Measurements from ENCODE around the gene CCDC66. TPM values are rescaled to one million over a fixed set of nuclear protein-coding genes. Genes with fewer than 3 reads are reported as not detected.
"Not testable (repeated sequence)": the region's sequence is repeated elsewhere in the genome, so short reads cannot be mapped to it uniquely, and the experiment has no call there.

Gene CCDC66
- 14.8 TPM for polyA plus RNA-seq (2012; ENCODE audit: missing spikeins)

DNA sequence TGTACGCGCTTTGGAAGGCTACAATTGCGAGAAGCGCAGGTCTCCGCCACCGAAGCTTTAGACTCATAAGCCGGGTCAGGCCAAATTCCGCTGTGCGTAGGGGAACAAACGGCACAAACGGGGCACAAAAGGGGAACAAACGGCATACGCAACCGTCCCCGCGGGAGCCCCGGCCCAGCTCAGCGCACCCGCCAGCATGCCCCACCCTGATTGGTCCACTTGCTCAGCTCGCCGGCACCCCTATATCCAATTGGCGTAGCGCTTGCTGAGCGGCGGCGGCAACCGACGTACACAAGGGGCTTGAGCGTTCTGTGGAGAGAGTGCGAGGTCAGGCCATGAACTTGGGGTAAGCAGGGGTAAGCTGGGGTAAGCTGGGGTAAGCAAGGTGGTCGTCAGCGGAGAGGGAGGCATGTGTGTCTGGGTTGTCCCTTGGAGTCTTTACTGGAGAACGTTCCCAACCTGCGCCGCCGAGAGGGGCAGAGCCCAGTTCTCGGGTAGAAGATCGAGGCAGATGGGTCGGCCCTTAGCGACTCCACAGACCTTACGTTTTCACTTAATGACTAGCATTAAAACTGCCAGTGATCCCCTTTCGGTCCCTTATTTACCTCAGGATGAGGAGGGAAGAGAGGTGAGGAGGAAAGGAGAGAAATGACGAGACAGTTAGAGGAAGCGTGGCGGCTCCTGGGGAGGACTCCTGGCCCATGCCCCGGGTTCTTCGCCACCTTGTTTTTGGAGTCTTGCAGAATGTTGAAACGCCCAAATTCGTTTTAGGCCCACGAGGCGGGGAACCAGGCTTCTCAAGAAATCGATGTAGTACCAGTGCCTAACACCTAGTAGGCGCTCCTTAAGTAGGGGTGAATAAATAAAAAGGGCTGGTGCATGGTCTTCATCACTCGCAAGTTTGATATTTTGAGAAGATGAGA is at the start of gene CCDC66:
TSS of gene CCDC66 (plus strand) at position 268 of the 923 bp plus-strand sequence. CDS start at position 336, 68 bp downstream.
- TF ChIP-seq POLR2A (IDR thresholded peaks at IDR 0.05; ENCODE audit: low read depth, low read length) (peak; percentile 97), TAF1 (IDR thresholded peaks at IDR 0.05; ENCODE audit: borderline replicate concordance, low read depth, low read length) (peak; percentile 82), POLR2AphosphoS5 (IDR thresholded peaks at IDR 0.05; ENCODE audit: low read depth, low read length) (peak; percentile 97)
- FAIRE-seq (peak; percentile 100), DNase-seq (ENCODE audit: insufficient read length) (peak; percentile 81)

DNA sequence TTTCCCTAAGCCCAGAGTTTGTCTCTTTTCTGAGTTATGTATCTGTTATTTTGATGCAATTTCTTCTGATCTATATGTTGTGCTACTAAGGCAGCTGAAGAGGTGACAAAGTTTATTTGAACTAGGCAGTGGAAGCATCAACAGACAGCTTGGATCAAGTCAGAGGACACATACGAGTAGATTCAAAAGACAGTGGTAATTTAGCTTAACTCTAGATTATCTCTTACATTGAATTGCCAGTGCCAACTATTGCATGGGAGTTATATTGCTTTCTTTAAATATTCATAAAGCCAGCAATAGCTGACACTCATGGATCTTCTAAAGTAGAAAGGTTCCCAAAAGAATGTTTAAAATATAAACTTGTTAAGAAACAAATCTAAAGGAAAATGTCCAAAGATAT is 37.3 kb upstream of the CCDC66 start:
- no peak for TF ChIP-seq POLR2AphosphoS5 (IDR thresholded peaks at IDR 0.05; ENCODE audit: low read depth, low read length)
- no peak for TF ChIP-seq TAF1 (IDR thresholded peaks at IDR 0.05; ENCODE audit: borderline replicate concordance, low read depth, low read length)
- no peak for TF ChIP-seq POLR2A (IDR thresholded peaks at IDR 0.05; ENCODE audit: low read depth, low read length)
- FAIRE-seq (no peak), DNase-seq (ENCODE audit: insufficient read length) (no peak)

DNA sequence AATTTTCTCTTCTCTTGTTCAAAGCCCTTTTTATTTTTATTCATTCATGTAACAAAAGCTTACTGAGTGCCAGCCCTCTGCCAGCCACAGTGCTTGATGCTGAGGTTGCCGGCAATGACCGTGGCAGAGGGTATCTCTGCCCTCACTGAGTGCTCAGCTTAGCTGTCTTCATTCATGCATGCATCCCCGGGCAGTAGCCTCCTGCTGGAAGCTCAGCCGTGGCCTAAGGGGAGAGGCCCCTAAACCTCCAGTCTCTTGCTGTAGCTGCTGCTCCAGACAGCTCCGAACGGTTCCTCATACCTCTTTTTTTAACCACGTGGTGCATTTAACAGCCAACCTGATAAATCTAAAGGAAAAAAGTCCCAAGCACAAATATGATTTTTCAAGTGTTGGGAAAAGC is 34.6 kb upstream of the CCDC66 start:
- FAIRE-seq (no peak), DNase-seq (ENCODE audit: insufficient read length) (no peak)
- TF ChIP-seq POLR2A (IDR thresholded peaks at IDR 0.05; ENCODE audit: low read depth, low read length) (no peak), POLR2AphosphoS5 (IDR thresholded peaks at IDR 0.05; ENCODE audit: low read depth, low read length) (no peak), TAF1 (IDR thresholded peaks at IDR 0.05; ENCODE audit: borderline replicate concordance, low read depth, low read length) (no peak)

DNA sequence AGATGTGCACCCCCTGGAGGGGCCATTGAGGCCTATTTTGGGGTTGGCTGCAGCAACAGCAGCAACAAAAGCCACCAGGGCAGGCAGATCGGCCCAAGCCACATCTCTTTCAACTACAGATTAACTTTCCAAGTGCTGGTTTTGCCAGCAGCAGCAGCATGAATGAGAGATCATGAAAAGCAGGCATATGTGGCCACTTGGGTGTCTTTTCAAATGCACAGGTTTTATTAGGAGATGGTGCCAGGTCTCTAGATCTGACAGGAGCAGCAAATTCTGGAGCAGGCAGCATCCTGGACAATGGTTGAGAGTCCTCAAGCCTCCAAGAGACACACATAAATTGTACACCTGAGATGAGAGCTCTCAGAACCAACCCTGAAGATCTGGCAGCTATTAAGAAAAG is 31.7 kb upstream of the CCDC66 start:
- DNase-seq (ENCODE audit: insufficient read length) (no peak), FAIRE-seq (no peak)
- no peak for TF ChIP-seq POLR2A (IDR thresholded peaks at IDR 0.05; ENCODE audit: low read depth, low read length)
- TF ChIP-seq POLR2AphosphoS5 (IDR thresholded peaks at IDR 0.05; ENCODE audit: low read depth, low read length) = no peak
- TF ChIP-seq TAF1 (IDR thresholded peaks at IDR 0.05; ENCODE audit: borderline replicate concordance, low read depth, low read length) = no peak

DNA sequence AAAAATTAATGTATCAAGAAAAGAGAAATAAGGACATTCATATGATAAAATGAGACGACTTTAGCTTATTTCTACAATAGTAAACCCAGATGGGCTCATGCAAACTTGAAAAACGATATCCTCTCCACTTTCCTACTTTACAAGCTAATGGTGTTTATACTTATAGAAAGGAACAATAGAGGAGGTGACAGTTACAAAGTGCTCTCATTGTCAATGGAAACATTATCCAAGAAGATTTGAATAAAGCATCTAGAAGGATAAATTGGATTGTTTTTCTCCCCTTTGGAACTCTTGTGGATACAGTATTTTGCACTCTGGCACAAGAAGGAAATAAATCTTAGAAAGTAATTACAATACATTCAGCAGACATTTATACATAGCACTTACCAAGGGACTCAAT is 20.2 kb upstream of the CCDC66 start:
- TF ChIP-seq TAF1 (IDR thresholded peaks at IDR 0.05; ENCODE audit: borderline replicate concordance, low read depth, low read length) (no peak), POLR2AphosphoS5 (IDR thresholded peaks at IDR 0.05; ENCODE audit: low read depth, low read length) (no peak), POLR2A (IDR thresholded peaks at IDR 0.05; ENCODE audit: low read depth, low read length) (no peak)
- DNase-seq (ENCODE audit: insufficient read length) = no peak

GRCh38 chr3:56547486-56547885 is 9.5 kb upstream of the CCDC66 start:
- TF ChIP-seq POLR2AphosphoS5 (IDR thresholded peaks at IDR 0.05; ENCODE audit: low read depth, low read length) (no peak), POLR2A (IDR thresholded peaks at IDR 0.05; ENCODE audit: low read depth, low read length) (no peak), TAF1 (IDR thresholded peaks at IDR 0.05; ENCODE audit: borderline replicate concordance, low read depth, low read length) (no peak)
- DNase-seq (ENCODE audit: insufficient read length) = no peak
- FAIRE-seq = no peak

More for the DNA sequence above, 20.2 kb upstream of the CCDC66 start:
- FAIRE-seq = no peak

DNA sequence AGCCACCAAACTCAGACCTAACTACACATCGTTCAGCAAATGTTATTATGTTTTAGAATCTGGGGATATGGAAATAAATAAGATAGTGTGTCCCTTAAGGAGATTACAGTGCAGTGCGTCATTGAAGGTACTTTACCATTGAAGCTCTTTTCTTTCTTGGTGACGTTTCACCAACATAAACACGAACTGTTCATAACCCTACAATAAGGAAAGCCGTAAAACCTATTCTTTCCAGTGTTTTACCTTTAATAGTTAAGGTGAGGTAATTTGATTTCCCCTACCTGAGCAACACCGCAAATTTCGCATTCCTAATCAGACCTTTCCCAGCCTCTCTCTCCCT is 826 bp downstream of the CCDC66 start:
- FAIRE-seq = no peak
- DNase-seq (ENCODE audit: insufficient read length) = no peak
- TF ChIP-seq POLR2AphosphoS5 (IDR thresholded peaks at IDR 0.05; ENCODE audit: low read depth, low read length) (no peak), POLR2A (IDR thresholded peaks at IDR 0.05; ENCODE audit: low read depth, low read length) (no peak), TAF1 (IDR thresholded peaks at IDR 0.05; ENCODE audit: borderline replicate concordance, low read depth, low read length) (no peak)

GRCh38 chr3:56573501-56573900 is 16.5 kb downstream of the CCDC66 start:
- TF ChIP-seq POLR2AphosphoS5 (IDR thresholded peaks at IDR 0.05; ENCODE audit: low read depth, low read length) (no peak), POLR2A (IDR thresholded peaks at IDR 0.05; ENCODE audit: low read depth, low read length) (no peak), TAF1 (IDR thresholded peaks at IDR 0.05; ENCODE audit: borderline replicate concordance, low read depth, low read length) (no peak)
- FAIRE-seq = no peak
- no peak for DNase-seq (ENCODE audit: insufficient read length)

GRCh38 chr3:56581941-56582340 is 25.0 kb downstream of the CCDC66 start:
- DNase-seq (ENCODE audit: insufficient read length); FAIRE-seq: not testable (repeated sequence)

DNA sequence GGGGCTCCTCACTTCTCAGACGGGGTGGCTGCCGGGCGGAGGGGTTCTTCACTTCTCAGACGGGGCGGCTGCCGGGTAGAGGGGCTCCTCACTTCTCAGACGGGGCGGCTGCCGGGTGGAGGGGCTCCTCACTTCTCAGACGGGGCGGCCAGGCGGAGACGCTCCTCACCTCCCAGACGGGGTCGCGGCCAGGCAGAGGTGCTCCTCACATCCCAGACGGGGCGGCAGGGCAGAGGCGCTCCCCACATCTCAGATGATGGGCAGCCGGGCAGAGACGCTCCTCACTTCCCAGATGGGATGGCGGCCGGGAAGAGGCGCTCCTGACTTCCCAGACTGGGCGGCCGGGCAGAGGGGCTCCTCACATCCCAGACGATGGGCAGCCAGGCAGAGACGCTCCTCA is 27.3 kb downstream of the CCDC66 start:
- FAIRE-seq; DNase-seq (ENCODE audit: insufficient read length): not testable (repeated sequence)

DNA sequence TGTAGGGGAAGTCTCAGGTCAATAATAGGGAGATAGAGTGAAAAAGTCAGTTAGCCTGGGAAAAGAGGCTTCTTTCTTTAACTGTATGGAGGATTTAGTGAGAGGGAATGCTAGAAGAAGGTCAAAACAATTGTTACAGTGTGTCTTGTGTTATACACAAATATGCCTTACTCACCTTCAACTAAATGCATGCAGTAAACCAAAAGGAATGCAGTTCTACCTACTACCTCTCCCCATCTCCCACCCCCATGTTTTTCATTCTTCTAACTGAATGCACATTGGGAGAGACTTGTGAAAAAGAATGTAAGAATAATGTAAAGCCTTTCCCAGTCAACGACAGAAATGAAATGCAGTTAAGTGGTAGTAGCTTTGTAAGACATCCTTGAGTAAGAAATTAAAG is 33.8 kb downstream of the CCDC66 start:
- FAIRE-seq = no peak

DNA sequence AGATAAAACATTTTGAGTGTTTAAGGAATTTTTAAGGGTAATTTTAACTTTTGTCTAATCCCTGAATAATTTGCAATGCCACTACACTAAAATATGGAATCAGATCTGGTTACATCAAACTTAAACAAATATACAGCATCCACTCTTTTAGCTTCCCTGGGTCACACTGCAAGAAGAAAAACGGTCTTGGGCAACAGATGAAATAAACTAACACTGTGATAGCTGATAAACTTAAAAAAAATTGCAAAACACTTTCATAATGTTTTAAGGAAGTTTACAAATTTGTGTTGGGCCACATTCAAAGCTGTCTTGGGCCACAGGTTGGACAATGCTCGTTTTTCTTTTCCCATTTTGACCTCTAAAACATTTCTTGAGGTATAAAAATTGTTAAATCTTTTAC is 34.3 kb downstream of the CCDC66 start:
- no peak for DNase-seq (ENCODE audit: insufficient read length)
- TF ChIP-seq POLR2A (IDR thresholded peaks at IDR 0.05; ENCODE audit: low read depth, low read length) (no peak), POLR2AphosphoS5 (IDR thresholded peaks at IDR 0.05; ENCODE audit: low read depth, low read length) (no peak), TAF1 (IDR thresholded peaks at IDR 0.05; ENCODE audit: borderline replicate concordance, low read depth, low read length) (no peak)
- no peak for FAIRE-seq

More for the DNA sequence above, 33.8 kb downstream of the CCDC66 start:
- DNase-seq (ENCODE audit: insufficient read length) = no peak
- no peak for TF ChIP-seq POLR2A (IDR thresholded peaks at IDR 0.05; ENCODE audit: low read depth, low read length)
- TF ChIP-seq POLR2AphosphoS5 (IDR thresholded peaks at IDR 0.05; ENCODE audit: low read depth, low read length) = no peak
- no peak for TF ChIP-seq TAF1 (IDR thresholded peaks at IDR 0.05; ENCODE audit: borderline replicate concordance, low read depth, low read length)
